ENCODE results near the gene BCR.

The BCR gene

DNA sequence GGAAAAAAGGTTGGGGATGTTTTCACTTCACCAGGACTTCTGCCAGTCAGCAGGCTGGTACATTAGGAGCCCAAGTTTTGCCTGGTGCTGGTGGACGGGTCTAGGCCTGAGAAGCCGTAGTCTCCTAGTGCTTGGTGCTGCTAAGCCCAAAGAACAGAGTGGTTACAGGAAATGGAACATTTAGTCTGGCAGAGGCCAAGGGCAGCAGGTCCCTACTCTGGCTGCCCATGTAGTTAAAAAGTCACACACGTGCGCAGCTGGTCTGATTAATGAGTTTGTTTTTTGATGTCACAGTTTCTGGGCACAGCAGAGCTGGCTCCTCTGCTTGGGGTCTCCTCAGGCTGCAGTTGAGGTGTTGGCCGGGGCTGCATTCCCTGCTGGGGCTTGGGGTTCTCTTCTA is 20.6 kb downstream of the BCR start:
- DNase-seq (ENCODE audit: low spot score): no peak

DNA sequence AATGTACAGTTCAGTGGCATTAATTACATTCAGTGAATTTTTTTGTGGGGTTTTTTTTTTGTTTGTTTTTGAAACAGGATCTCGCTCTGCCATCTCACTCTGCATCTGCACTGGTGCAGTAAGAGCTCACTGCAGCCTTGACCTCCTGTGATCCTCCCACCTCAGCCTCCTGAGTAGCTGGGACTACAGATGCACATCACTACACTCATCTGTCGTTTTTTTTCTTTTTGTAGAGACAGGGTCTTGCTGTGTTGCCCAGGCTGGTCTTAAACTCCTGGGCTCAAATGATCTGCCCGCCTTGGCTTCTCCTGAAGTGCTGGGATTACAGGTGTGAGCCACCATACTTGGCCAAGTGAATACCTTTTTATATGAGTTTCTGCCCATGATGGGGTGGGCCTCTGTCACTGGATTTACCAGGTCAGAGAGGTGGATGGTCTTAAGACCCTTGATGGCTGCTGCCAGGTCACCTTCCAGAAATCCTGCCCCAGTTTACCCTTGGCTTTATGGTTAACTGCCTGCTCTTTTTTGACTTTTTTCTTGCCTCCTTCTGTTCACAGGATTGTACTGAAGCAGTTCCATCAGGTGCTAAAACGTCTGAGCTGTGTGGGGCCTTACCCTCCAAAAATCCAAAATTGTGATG is 22.6 kb downstream of the BCR start:
- DNase-seq (ENCODE audit: low spot score): no peak

DNA sequence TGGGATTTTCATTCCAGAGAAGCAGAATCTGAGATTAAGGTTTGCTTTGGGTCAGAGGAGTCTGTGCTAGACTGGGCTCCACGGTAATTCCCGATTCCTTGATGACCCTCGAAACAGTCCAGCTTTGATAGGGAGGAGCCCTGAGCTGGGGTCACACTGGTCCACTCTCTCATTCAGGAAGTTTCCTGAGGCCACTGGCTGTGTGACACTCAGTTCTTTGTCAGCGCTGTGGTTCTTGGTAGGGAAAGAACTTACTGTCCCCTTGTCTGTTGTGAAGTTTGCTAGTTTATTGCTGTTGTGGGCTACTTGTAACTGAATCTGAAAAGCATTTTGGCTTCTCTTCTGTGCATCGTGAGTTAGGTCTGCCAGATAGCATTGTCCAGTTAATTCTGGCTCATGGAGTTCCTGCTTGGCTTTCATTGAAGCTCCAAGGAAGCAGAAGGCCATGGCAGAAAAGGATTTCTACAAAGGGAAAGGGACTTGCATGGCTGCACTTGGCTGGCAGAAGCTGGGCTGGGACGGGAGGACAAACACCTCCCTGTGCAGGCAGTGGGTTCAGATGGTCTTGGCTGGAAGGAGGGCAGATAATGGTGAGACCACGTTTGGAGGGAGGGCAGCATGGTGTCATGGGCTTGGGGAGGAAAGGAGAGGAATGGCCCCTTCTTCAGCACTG is 23.3 kb downstream of the BCR start:
- DNase-seq (ENCODE audit: low spot score): no peak

DNA sequence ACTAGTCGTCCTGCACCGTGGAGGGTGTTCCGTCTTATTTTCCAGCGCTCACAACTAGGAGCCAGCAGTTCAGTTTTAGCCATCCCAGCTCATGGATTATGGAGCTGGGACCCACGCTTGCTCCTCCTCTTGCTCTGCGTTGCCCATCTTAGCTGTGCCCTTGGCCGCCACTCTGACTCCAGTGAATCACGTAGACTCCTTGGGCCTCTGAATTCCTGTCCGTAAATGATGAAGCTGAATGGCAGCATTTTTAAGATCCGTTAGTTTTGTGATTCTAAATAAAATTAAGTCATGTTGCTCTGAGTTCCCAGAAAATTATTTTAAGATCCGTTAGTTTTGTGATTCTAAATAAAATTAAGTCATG is 23.8 kb downstream of the BCR start:
- DNase-seq (ENCODE audit: low spot score): no peak

DNA sequence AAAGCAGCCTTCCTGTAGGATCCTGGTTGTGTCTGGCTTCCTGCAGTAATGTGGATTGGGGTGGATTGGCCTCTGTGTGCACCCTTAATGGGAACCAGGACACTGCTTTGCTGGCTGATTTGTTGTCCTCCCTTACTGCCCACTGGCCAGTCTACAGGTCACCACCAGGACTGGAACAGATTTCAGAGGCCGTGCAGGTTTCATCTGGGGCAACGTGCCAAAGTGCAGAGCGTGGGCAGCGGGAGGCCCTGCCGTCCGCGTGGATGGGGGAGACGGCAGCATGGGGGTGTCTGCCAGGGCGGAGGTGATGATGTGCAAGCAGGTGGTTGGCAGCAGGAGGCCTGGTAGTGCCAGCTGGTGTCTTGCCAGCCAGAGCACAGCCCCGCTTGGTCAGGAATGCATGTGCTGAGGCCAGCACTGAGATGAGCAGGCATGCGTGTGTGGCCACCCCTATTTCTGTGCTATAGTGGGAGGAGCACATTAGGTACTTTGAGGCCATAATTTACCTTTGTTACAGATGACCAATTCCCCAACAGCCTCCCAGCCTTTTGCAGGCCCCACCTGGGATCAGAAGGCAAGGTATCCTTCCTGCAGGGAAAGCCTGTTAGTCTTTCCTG is 24.3 kb downstream of the BCR start:
- DNase-seq (ENCODE audit: low spot score): no peak

DNA sequence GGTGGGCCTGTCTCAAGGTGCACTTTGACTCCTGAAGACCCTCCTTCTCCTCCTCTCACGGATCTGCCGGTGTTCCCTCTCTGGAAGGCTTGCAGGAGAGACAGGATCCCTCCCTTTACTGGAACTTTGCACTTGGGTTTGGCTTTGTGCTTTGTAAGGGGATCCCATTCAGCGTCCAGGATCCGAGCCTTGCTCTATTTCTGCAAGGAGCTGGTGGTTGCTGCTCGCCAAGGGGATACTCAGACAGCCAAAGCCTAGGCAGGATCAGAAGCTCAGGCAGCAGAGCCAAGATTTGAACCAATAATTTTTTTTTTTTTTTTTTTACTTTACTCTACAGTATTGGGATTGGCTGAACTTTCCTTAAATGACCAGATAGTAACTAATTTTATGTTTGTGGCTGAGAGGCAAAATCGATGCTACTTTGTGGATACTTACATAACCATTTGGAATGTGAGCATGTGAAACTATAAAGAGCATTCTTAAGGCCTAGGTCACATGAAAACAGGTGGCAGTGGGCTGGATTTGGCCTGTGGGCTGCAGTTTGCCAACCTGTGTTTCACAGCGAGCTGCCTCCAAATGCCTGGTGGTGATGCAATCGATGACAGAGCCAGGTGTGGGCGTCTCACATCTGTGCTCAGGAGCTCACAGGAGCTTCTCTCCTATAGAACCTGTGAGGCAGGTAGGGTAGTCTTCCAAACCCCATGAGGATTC is 25.2 kb downstream of the BCR start:
- DNase-seq (ENCODE audit: low spot score): no peak

DNA sequence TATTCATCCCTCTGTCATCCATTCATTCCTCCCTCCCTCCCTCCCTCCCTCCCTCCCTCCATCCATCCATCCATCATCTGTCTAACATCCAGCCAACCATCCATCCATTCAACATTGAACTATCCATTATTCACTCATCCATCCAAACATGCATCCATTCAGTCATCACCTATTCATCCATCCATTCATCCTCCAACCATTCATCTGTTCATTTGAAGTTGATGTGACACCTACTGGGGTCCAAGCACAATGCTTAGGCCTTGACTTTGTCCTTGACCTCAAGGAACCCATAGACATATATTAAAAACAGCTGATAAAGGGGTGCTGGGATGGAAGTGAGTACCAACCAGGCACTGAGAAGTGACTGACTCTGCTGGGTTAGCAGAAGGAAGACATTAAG is 26.6 kb downstream of the BCR start:
- DNase-seq (ENCODE audit: low spot score): no peak

DNA sequence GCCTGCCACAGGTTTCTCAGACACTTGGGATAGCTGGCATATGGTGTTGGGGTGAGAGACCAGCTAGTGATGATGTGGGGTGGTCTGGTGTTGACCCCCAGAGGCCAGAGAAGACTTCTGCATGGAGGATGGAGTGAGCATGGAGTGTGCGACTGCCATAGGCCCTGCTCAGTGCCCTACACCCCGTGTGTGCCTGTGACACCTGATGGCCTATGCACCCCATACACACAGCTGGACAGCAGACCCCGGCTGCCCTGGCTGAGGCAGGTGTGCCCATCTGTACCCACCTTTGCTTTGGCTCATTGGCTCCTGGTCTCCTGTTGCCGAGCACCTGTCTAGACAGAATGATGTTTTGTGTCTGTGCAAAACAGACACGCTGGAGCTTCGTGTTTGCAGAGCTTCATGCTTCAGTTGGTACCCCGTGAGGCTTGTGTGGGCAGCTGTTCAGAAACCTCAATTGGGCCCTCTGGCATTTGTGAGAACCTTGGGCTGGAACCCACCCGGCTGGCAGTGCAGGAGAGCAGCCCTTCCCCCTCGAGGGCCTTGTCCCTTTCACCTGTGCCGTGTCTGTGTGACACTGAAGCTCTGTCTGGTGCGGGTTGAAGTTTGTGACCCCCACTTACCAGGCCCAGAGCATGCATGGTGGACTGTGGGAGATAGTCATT is 27.6 kb downstream of the BCR start:
- DNase-seq (ENCODE audit: low spot score): peak; percentile 75

DNA sequence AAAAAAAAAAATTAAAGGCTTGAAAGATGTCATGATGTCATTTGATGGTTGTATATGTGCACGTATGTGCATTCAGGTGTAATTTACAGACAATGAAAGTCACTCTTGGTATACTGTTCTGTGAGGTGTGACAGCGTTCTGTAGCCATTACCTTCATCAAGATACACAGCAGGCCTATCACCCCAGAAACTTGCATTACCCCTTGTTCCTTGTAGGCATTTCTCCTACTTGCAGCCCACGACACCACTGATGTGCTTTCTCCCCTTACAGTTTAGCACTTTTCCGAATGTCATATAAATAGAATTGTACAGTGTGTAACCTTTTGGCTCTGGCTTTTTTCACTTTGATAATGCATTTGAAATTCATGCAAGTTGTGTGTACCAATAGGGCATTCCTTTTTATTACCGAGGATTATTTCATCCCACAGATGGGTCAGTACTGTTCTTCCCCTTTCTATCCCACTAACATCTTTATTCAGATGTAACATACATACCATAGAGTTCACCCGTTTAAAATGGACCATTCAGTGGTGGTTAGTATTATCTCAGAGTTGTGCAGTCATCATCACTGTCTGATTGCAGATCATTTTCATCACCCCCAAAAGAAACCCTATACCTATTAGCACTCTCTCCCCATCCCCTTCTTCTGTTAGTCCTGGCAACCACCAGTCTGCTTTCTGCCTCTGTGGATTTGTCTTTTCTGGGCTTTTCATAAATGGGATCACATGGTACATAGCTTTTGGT is 30.3 kb downstream of the BCR start:
- no peak for DNase-seq (ENCODE audit: low spot score)

DNA sequence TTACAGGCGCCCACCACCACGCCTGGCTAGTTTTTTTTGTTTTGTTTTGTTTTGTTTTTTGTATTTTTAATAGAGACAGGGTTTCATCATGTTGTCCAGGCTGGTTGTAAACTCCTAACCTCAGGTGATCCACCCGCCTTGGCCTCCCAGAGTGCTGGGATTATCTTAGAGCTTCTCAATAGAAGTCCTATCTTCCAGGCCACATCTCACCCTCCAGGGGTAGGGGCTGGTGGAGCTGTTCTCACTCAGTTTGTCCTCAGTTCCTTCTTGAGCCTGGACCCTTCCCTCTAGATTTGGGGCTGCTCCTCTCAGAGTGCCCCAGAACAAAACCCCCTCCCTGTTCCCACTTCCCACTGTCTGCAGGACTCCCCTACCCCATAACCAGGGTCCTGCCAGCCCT is 31.3 kb downstream of the BCR start:
- DNase-seq (ENCODE audit: low spot score): no peak

DNA sequence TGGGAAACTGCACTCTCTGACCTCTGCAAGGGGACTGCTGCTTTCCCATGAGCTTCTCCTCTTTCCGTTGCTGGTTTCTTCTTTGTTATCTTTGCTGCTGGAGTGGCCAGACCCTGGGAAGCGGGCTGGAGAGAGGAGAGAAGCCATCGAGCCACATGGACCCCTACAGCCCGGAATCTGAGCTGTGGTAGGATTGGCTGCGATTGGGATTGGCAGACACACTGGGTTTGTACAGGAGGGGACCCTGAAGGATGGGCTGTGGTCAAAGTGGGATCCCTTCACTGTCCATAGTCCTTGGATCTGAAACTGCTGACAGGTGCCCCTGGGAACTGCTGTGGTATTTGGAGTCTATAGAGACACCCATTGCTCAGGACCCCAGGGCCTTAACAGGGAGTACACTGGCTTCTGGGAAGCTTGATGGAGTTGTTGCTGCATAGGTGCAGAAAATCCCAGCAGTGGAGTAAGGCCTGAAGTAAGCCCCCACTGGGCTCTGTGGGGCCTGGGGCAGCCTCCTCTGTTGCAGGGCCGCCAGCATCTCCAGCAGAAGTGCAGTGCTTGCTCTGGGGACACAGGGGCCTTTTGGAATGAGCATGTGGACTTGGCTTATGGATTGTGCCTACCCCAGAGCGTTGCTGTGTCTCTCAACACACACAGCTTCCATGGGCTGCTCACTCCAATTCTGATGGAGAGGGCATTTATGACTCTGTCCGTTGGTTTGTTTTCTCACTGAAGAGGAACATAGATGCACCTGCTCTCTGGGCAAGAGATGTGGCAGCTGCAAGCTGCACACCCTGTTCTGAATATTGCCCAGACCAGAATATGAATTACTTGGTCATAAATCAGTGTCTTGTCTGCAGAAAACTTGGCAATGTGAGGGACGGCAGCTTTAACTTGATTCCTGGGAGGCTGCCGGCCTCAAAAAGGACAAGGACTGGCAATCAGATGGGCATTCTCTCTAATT is 32.0 kb downstream of the BCR start:
- DNase-seq (ENCODE audit: low spot score): no peak

DNA sequence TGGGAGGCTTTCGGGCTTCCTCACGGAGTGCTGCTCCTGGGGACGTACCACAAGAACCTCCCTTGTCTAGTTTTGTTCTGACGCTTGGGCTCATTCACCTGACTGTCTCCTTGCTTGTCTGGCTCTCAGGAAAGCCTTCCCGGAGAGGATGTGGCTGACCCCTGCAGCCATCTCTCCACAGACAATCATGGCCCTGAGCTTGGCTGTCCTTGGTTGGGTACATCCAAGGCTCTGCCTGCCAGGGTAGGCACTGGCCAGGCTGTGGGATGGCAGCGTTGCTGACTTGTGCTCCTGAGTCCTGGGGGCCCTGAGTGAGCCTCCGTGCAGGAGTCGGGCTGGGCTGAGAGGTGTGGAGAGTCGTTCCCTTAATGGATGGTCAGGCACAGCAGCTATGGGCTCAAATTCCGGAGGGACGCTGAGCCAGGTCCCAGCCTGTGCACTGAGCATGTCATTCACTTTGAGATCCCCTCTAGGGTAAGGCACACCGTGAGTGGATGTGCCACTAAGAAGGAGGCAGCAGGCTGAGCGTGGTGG is 32.8 kb downstream of the BCR start:
- no peak for DNase-seq (ENCODE audit: low spot score)

DNA sequence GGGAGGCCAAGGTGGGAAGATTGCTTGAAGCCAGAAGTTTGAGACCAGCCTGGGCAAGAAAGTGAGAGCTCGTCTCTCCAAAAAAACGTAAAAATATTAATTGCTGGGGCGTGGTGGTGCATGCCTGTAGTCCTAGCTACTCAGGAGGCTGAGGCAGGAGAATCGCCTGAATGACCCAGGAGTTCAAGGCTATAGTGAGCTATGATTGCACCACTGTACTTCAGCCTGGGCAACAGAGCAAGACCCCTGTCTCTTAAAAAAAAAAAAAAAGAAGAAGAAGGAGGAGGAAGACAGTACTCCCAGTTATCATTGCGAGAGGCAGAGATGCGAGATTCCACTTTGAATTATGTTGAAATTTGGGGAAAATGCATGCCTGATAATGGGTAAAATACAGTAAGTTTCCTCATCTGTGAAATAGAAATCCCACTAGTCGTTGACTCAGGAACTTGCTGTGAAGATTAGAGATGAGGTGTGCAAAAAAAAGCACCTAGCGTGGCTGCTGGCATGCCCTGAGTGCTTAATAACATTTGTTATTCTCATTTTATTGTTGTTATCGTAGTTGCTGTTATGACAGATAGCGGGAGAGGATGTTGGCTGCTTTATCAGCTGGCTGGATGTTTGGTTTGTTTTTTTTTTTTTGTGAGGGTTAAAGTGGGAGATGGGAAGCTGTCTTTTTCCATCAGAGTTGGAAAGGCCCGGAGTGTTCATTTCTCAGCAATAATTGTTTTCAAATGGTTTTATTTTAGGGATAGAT is 33.4 kb downstream of the BCR start:
- DNase-seq (ENCODE audit: low spot score): no peak

DNA sequence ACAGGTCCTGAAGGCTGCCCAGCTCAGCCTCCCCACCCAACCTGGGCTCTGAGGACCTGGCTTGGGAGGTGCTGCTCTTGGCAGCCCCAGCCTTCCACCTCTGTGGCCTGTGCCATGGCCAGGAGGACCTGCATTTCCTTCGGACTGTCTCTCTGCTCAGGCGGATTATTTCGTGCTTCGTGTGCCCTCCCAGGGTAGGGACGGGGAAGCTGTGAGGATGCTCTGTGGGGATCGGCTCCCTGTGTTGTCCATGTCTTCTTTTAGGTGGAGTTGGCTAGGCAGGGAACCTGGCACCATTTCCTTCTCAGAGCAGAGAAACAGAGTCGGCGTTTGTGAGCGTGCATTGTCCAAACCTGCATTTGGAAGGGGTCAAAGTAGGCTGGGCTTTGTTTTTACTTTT is 34.1 kb downstream of the BCR start:
- no peak for DNase-seq (ENCODE audit: low spot score)

DNA sequence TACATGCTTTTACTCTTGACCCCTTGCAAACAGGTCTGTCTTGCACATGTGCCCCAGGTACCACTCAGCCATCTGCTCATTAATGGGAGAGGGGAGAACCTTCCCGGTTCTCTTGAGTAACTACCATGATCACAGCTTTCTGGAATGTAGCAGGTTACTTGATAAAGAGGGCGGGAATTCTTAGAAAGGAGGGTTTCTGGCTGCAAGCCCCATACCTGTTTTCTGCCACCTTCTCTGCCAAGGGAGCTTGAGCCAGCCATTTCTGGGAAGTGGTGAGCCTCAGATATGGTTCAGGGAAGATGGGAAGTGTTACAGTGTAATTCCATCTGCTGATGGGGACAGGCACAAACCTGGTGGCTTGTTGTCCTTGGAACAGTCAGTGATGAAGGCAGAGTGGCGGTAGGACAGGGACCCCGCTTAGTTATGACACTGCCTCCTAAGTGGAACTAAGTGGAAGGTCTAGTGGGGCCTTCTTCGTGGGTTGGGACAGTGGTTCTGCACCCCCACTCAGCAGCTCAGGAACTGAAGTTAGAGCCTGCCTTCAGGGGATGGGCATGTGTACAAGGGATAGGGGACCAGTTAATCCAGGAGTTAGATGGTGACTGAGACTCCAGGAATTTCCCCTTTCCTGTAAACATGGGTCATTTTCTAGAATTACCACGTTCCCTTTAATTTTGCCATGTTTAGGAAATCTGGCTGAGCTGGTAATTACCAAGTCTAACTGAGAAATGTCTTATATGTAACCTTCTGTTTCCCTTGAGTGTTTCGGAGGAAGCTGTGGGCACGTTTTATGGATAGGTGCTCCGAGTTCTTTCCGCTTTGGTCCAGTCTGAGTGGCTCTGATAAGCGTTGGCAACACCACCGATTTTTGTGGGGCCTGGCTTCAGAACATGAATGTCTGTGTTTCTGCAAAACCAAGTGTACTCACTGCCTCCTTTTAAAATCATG is 35.3 kb downstream of the BCR start:
- no peak for DNase-seq (ENCODE audit: low spot score)

DNA sequence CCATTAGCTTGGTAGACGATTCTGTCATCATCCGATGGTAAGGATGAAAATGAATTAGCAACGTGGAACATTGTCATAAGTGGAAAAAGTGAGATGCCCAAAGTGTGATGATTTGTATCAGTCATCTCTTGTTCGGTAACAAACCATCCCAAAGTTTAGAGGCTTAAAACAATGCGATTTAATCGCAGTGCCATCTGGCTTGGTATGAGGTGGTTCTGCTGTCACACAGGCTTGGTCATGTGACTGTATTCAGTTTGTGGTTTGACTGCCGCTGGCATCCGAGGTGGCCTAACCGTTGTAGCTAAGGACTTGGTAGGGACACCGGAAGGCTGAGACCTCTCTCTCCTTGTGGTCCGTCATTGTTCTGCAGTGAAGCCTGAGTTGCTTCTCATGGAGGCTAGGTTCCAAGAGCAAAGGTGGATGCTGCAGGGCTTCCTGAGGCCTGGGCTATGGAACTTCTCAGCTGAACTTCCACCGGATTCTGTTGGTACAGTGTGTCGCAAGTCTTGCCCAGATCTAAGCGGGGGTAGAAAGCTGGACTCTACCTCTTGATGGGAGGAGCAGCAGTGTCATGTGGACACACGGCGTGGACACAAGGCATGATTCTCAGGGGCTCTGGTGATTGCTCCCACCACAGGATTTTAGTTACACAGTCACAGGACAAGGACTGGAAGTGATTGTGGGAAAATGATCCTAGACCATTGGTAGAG is 36.3 kb downstream of the BCR start:
- DNase-seq (ENCODE audit: low spot score): no peak

DNA sequence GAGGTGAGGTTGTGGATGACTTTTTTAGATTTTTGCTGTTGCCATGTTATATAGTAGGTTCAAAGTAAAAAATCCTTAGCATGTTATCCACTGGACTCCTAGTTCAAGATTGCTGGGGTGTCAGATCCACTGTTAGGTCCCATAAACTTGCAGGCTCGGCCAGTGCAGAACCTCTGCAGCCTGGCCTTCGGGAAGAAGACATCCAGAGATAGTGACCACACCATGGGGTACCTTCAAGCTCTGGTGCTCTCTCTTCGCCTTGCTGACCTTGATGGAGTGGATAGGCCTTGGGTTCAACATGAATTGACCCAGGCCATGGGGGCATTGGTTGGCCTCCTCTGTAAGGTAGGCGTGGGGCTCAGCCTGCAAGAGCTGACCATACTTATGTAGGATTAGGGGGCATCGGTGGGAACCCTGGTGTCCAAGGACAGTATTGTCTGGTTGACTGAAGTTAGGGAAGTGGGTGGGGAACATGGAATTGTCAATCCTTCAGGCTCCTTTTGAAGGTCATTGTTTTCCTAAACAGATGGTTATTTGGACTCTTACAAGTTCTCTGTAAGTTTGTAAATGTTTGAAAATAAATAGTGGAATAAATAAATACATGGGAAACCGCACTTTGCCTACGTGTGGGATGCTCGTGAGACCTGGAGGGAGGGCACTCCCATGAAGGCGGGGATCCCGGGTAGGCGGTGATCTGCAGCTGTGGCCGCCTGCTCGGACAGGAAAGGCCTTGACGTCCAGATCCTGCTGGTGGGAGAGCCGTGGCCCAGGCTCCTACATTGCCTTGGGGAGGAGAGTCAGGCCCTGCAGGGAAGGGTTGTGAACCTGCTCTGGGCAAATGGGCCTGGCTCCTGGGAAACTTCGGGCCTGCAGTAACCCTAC is 37.1 kb downstream of the BCR start:
- no peak for DNase-seq (ENCODE audit: low spot score)

All from germinal center (tissue), 1 donor.